ENCODE measurements around the gene CDC14B. TPM values are rescaled to one million over a fixed set of nuclear protein-coding genes. Genes with fewer than 3 reads are reported as not detected.
A peak's percentile ranks its signal among the peaks of the same experiment; 100 is the strongest.

The CDC14B gene
- total and polyA plus RNA-seq, 2 donors (not counting 1 experiment from before 2014, with no cell fraction given): 2.8 to 8.5 TPM

DNA sequence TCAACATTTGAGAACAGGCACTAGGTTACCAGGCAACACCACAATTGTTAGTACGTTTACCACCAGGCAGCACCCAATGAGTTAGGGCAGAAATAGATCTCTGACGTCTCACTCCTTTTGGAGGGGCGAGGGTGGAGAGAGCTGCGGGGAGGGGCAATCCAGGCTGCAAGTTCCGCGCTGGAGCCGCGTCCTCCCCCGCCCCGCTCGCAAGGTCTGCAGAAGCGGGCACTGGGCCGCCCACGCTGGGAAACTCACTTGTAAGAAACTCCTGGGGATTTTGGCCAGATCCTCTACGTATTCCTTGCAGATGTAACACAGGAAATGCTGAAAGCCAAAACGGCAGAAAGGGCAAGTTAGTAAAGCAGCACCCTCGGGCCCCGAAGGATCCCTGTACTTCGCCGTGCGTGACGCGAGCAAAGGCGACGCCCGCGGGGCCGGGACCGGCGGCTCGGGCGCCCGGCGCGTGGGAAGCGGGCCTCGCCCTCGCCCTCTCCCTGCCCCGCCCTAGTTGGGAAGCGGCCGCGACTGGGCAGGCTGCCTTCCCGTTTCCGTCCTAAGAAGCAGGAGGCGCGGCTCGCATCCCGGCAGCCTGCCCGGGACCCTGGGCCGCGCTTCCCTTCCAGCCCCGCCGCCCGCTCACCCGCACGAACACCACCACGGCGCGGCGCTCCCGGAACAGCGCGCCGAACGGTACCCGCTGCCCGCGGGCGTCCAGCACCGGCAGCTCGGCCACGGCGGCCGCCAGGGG, 35.0 kb upstream of the CDC14B start:
- Mint-ChIP-seq H3K27ac (peak overlapping the region; percentile 98), H3K4me3 (peak overlapping the region; percentile 96), H3K27me3 (no peaks in the 10 kb centered on the region), H3K9me3 (ENCODE audit: insufficient read depth) (no peaks in the 10 kb centered on the region), H3K4me1 (peaks cover 19% of the 10 kb centered on the region)
- H3K9me3 ChIP-seq (ENCODE audit: control extremely low read depth in 1 of 3, control insufficient read depth in 2 of 3, insufficient read depth in 1 of 3, low read length in 2 of 3): no peaks in the 10 kb centered on the region
- DNase-seq (peak; percentile 89), ATAC-seq (ENCODE audit: low read depth) (peak; percentile 62)
- peak overlapping the region in 4 of 5 experiments; percentile 44 to 84 (median 60) for H3K4me3 ChIP-seq (ENCODE audit: control extremely low read depth in 1 of 5, extremely low read depth in 1 of 5, insufficient read depth in 1 of 5, low read depth in 2 of 5, low read length in 4 of 5)
- no peak for TF ChIP-seq CTCF (IDR thresholded peaks at IDR 0.05)
- no peaks in the 10 kb centered on the region for H4K20me1 ChIP-seq (ENCODE audit: control insufficient read depth, insufficient read depth, low read length, poor library complexity, severe bottlenecking)
- peak overlapping the region; percentile 69 to 85 for H3K27ac ChIP-seq (ENCODE audit: low read length in 2 of 2)
- intact Hi-C loops (cut with micrococcal nuclease): loop anchor here (1.0 to 10.0 kb wide), 6 partner anchors 32 to 780 kb away; partner anchors contain the start of gene ERCC6L2
- H3K79me2 ChIP-seq (ENCODE audit: control insufficient read depth, insufficient read depth, low read length): no peaks in the 10 kb centered on the region
- H3K4me2 ChIP-seq (replicated peaks; ENCODE audit: low read depth, low read length, poor library complexity, severe bottlenecking): peak overlapping the region; percentile 90
- H3K9ac ChIP-seq (ENCODE audit: low read length): peak overlapping the region; percentile 82
- peaks cover 0 to 2% of the 10 kb centered on the region in 2 experiments for H3K36me3 ChIP-seq (replicated peaks in 1 of 2; ENCODE audit: control extremely low read depth in 1 of 2, control insufficient read depth in 1 of 2, extremely low read depth in 1 of 2, insufficient read depth in 2 of 2, low read length in 1 of 2)
- no peaks in the 10 kb centered on the region for H3K27me3 ChIP-seq (replicated peaks in 1 of 4; ENCODE audit: control extremely low read depth in 1 of 4, control insufficient read depth in 3 of 4, insufficient read depth in 4 of 4, low read length in 3 of 4)
- CTCF ChIA-PET: interaction anchor here (0.8 to 1.4 kb wide), 4 partner anchors 12 to 329 kb away, joined by 3 to 6 read pairs (median 4); no protein-coding TSS in a partner anchor
- under 1% methylated on average over 73 of the region's 74 CpGs for WGBS (ENCODE audit: insufficient coverage)
- POLR2A ChIA-PET: interaction anchor here (1.0 kb wide), 1 partner anchor 87 kb away, joined by 3 read pairs; no protein-coding TSS in a partner anchor
- peaks cover 8 to 16% of the 10 kb centered on the region in 2 donors for H3K4me1 ChIP-seq (ENCODE audit: control insufficient read depth in 2 of 2, insufficient read depth in 2 of 2, low read length in 2 of 2)
- peak overlapping the region; percentile 83 for H2AFZ ChIP-seq (ENCODE audit: insufficient read depth, low read depth, low read length, poor library complexity, severe bottlenecking)

DNA sequence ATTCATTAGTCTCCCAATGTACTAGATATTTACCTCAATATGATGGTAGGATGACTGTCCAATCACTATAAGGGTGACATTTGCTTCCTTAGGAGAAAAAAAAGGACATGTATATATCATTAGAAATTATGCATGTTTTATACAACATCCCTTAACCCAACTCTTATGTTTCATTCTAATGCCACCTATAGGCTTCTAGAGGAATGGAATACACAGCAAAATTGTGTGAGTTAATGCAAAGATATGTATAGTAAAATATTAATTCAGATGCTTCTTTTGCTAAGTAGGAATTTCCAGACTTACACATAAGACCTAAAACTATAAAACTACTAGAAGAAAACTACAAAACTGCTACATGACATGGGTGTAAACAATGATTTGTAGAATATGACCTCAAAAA, 32.0 kb upstream of the CDC14B start:
- Histone ChIP-seq H4K20me1 (ENCODE audit: control insufficient read depth, insufficient read depth, low read length, poor library complexity, severe bottlenecking) (no peaks in the 10 kb centered on the region), H3K79me2 (ENCODE audit: control insufficient read depth, insufficient read depth, low read length) (no peaks in the 10 kb centered on the region), H3K36me3 (replicated peaks in 1 of 2; ENCODE audit: control extremely low read depth in 1 of 2, control insufficient read depth in 1 of 2, extremely low read depth in 1 of 2, insufficient read depth in 2 of 2, low read length in 1 of 2) (peaks cover 0 to 6% of the 10 kb centered on the region in 2 experiments), H3K27me3 (replicated peaks in 1 of 4; ENCODE audit: control extremely low read depth in 1 of 4, control insufficient read depth in 3 of 4, insufficient read depth in 4 of 4, low read length in 3 of 4) (no peaks in the 10 kb centered on the region), H3K4me1 (ENCODE audit: control insufficient read depth in 2 of 2, insufficient read depth in 2 of 2, low read length in 2 of 2) (peaks cover 8 to 17% of the 10 kb centered on the region in 2 donors), H3K9me3 (ENCODE audit: control extremely low read depth in 1 of 3, control insufficient read depth in 2 of 3, insufficient read depth in 1 of 3, low read length in 2 of 3) (no peaks in the 10 kb centered on the region), H3K27ac (ENCODE audit: low read length in 2 of 2) (no peak overlapping the region), H3K4me3 (ENCODE audit: control extremely low read depth in 1 of 5, extremely low read depth in 1 of 5, insufficient read depth in 1 of 5, low read depth in 2 of 5, low read length in 4 of 5) (no peak overlapping the region), H2AFZ (ENCODE audit: insufficient read depth, low read depth, low read length, poor library complexity, severe bottlenecking) (no peak overlapping the region), H3K9ac (ENCODE audit: low read length) (no peak overlapping the region), H3K4me2 (replicated peaks; ENCODE audit: low read depth, low read length, poor library complexity, severe bottlenecking) (no peak overlapping the region)
- ATAC-seq (ENCODE audit: low read depth) (no peak), DNase-seq (peak; percentile 29)
- Mint-ChIP-seq H3K4me1 (peaks cover 20% of the 10 kb centered on the region), H3K27me3 (no peaks in the 10 kb centered on the region), H3K4me3 (no peak overlapping the region), H3K9me3 (ENCODE audit: insufficient read depth) (no peaks in the 10 kb centered on the region), H3K27ac (peak overlapping the region; percentile 1)
- CTCF ChIA-PET: interaction anchor here (1.0 to 4.2 kb wide), 3 partner anchors 14 to 324 kb away, joined by 3 to 29 read pairs (median 3); no protein-coding TSS in a partner anchor
- intact Hi-C loops (cut with micrococcal nuclease): loop anchor here (1.0 to 10.0 kb wide), 3 partner anchors 131 to 777 kb away; partner anchors contain the start of gene ERCC6L2
- POLR2A ChIA-PET: no interaction called here
- TF ChIP-seq CTCF (IDR thresholded peaks at IDR 0.05): peak; percentile 60
- TF ChIP-seq EZH2 (IDR thresholded peaks at IDR 0.05; ENCODE audit: borderline replicate concordance, insufficient read depth, low read depth, low read length, poor library complexity, severe bottlenecking): no peak

All from B cell (primary cell).